Measurements from ENCODE around the gene TAX1BP1.
"Not testable (repeated sequence)": the region's sequence is repeated elsewhere in the genome, so short reads cannot be mapped to it uniquely, and the experiment has no call there.

TAX1BP1 gene

DNA sequence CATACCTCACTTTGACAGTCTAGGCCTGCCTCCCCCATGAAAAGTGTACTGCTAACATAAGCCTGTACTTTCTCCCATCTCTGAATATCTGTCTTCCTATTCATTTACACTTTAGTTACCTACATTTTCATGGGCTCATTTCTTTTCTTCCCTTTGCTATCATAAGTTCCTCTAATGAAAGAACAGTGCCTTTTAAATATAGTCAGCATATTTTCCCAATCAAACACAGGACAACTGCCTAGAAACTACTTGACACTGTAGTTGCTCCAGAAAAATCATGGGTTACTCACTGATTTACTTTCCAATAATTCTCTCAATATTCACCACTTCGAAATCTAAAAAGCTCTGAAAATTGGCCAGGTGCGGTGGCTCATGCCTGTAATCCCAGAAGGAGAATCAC, 2.8 kb upstream of the TAX1BP1 start:
- no peak for FAIRE-seq
- DNase-seq (ENCODE audit: extremely low spot score, insufficient read length, low read depth) = no peak

- DNase-seq (ENCODE audit: extremely low spot score, insufficient read length, low read depth) = no peak
- FAIRE-seq = no peak
Observed at GRCh38 chr7:27737616-27738015, 2.3 kb upstream of the TAX1BP1 start.

DNA sequence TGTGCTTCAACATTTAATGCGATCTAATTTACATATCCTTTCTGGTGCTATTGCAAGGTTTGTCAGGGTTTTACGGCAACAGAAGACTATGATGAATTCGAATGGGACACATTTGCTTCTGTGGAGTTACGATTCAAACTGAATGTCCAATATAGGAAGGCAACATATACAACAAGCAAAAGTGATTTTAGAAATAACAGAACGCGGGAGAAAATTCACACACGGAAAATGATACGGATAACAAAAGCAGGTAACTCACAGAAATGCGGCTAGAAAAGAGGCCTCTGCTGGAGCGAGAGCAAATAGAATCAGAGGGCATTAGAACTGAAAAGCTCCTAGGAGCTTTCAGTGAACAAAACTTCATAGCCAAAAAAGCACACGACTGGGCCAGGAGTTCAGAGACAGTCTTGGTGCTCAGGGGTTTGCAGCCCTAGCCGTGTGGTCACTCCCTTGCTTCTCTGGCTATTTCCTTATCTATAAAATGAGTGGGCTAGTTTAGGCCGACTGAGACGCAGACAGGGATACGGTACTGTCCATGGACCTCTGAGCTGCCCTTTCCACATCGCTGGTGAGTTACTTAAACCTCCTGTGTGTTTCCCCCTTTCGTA, 557 bp upstream of the TAX1BP1 start:
- DNase-seq (ENCODE audit: extremely low spot score, insufficient read length, low read depth) = no peak
- peak; percentile 26 for FAIRE-seq

GRCh38 chr7:27740449-27741086, 606 bp downstream of the TAX1BP1 start:
- peak; percentile 91 for FAIRE-seq

GRCh38 chr7:27742091-27742710, 2.2 kb downstream of the TAX1BP1 start:
- not testable (repeated sequence) for DNase-seq (ENCODE audit: extremely low spot score, insufficient read length, low read depth); FAIRE-seq

More at GRCh38 chr7:27740449-27741086, 606 bp downstream of the TAX1BP1 start:
- peak; percentile 54 for DNase-seq (ENCODE audit: extremely low spot score, insufficient read length, low read depth)

DNA sequence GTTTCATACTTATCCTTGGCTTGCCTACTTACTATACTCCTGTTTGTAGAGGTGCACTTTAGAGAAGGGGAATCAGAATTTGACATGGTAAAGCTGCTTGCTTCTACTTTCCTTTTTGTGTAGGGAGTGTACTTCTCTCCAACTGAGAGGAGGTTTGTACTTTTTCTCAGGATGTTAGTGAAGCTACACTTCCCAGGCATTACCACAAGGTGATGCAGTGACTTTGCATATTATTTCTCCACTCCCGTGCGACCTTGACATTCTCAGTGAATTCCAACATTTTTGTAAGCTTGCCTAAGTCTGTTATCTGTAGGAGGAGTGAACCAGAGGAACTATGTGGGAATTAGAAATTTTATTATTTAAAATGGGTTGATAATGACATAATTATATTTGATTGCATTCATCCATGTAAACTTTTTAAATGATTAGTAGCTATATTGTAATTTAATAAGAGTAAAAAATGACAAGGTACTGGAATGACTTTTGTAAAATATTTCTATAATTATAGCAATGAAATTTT, 5.2 kb downstream of the TAX1BP1 start:
- FAIRE-seq (peak; percentile 66), DNase-seq (ENCODE audit: extremely low spot score, insufficient read length, low read depth) (no peak)

DNA sequence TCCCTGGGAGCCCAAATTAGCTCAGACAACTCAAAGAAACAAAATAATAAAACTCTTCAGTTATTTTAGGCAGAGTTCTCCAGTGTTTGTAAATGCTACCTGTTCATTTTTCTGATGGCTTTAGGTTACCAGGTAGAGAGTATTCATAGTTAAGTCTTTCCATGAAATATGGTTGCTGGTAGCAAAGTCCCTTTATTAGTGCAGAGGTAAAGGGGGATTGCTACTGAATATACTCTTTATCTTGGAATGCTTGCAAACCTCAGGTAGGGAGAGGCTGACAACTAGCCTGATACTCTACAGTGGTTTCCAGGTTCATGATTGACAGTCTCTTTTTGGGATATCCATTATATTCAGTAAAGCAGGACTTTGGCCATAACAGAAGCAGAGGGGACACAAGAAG, 6.5 kb downstream of the TAX1BP1 start:
- DNase-seq (ENCODE audit: extremely low spot score, insufficient read length, low read depth) (no peak), FAIRE-seq (no peak)

DNA sequence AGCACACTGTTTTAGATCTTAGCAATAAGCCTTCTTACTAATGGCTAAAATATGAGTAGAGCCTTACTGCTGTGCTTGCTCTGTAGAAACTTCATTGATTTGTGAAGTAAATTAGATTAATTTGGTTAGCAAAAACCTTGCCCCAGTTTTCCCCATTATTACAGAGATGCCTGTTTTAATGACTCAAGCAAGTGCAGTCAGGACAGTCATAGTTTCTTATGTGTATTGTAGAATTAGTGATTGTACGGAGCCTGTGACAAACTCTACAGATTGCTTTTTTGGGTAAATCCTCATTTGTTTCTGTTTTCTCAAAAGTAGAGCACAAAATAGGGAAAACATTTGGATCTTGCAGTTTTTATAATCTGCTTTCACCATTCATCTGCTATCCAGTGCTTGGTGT, 7.0 kb downstream of the TAX1BP1 start:
- DNase-seq (ENCODE audit: extremely low spot score, insufficient read length, low read depth) (no peak), FAIRE-seq (no peak)

DNA sequence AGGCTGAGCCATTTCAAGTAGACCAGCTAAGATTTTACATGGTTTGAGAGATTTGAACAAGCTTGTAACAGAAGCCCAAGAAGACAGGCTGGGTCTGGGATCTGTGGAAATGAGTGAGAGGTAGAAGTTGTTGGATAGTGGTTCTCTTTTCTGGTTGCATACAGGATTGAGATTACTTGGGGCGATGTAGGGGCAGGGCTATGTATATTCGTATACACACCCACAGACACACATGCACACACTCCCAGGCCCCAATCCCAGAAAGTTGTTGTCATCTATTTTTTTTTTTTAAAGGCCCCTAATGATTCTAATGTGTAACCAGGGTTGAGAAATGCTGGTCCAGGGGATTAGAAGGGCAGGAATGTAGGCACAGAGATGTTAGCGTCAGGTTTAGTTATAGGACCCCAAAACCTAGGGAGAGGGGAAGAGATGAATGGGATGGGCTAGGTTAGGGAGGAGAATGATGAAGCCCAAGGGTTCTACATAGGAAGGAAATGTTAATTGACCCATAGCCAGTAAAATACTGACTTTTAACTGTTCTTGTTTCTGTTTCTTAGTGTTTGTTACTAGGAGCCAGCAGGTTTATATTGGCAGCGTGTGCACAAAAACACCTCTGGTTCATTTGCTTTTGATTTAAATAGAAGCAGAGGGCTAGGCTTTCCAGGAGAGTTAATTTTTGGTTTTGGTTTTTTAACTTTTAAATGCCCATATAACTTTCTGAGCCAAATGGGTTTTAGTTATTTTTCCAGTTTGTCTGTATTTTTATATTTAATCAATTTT, 7.8 kb downstream of the TAX1BP1 start:
- FAIRE-seq (no peak), DNase-seq (ENCODE audit: extremely low spot score, insufficient read length, low read depth) (no peak)

DNA sequence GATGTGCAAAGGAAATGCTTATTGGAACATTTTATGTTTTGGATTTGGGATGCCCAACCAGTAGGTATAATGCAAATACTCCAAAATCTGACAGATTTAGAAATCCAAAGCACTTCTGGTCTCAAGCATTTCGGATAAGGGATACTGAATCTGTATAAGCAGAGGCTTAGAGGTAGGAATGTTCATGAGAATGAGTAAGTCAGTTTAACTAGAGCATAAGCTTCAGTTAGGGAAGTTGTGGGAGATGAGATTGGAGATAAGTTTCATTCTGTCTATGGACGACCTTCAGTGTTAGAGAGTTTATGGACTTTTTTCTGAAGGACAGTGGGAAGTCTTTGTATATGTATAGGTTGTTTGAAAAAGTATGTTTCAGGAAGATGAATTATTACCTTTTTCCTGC, 10.4 kb downstream of the TAX1BP1 start:
- FAIRE-seq (no peak), DNase-seq (ENCODE audit: extremely low spot score, insufficient read length, low read depth) (no peak)

DNA sequence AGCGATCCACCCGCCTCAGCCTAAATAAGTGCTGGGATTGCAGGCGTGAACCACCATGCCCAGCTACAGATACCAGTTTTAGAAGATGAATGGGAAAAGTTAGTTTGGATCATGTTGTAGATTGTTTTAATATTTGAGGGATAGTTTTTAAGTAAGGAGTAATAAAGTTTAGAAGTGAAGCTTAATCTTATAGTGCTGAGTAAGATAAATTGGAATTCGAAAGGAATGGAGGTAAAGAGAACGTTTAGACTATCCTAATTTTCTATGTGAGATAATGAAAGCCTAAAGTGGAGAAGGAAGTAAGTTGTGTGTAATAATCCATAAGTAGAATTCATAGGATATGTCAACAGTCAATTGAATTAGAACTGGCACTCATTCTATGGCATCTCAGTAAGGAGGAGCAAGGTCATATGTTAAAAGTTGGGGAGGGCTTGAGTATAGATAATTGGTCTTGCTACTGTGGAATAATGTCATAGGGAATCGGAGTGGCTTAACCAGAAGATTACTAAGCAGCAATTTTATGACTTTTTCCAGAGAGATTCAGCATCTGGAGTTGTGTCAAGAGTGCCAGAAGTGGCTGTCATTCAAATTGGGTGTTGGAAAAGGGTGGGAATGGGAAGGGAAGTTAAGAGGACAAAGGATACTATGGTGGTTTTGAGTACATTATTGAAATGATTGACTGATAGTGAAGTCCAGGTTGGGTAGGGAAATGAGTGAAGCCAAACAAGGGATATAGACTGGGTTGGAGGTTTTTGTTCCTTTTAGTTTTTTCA, 12.1 kb downstream of the TAX1BP1 start:
- DNase-seq (ENCODE audit: extremely low spot score, insufficient read length, low read depth) = no peak

DNA sequence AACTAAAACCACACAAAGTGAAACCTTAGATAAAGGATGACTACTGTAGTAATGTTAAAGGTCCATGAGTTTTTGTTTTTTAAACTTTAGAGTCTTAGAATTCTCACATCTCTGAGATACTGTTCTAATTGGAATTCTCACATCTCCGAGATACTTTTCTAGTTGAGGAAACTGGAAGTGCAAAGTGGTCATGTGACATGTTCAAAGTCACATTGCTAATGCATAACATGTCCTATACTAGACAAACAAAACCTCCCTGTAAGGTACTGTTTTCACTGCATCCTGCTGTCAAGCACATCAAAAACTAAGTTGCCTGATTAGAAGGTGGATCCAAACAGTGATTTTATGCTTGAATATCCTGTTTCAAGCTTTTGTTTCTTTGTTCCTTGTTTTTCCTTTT, 13.9 kb downstream of the TAX1BP1 start:
- DNase-seq (ENCODE audit: extremely low spot score, insufficient read length, low read depth) = no peak
- no peak for FAIRE-seq

More for the DNA sequence above, 12.1 kb downstream of the TAX1BP1 start:
- FAIRE-seq = no peak

DNA sequence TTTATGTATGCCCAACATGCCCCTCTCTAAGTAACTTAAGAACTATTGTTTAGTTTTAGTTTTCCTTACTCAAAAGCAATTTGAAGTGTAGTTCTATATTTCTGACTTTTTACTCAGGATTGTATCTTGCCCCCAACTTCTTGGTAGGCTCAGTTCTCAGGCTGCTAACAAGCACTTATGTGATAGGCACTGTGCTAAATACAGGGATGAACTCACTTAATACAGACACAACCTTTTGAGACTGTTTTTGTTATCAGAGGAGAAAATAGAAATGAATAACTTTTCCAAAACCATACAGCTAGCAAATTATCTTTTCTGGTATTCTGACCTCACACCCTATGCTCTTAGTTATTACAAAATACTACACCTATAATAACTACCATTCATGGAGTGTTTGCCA, 16.3 kb downstream of the TAX1BP1 start:
- DNase-seq (ENCODE audit: extremely low spot score, insufficient read length, low read depth) (no peak), FAIRE-seq (no peak)

- no peak for DNase-seq (ENCODE audit: extremely low spot score, insufficient read length, low read depth)
- FAIRE-seq = no peak
Observed at GRCh38 chr7:27759491-27759890, 19.5 kb downstream of the TAX1BP1 start.

DNA sequence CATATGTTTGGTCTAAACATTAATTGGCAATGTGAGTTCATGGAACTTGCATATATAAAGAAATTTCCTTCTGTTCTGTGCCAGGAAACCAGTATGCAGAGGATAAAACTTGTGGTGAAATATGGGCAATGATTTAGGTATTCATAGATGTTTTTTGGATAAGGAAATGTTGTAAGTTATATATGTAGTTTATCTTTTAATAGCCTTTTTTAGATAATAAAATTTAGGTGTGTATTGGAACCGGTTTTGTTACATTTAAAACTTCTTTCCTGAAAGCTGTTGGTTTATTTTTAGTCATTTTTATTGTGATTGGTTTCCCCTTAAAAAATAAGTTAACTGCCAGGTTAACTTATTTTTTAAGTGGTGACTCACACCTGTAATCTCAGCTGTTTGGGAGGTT, 22.1 kb downstream of the TAX1BP1 start:
- no peak for FAIRE-seq
- DNase-seq (ENCODE audit: extremely low spot score, insufficient read length, low read depth) = no peak

- FAIRE-seq (no peak), DNase-seq (ENCODE audit: extremely low spot score, insufficient read length, low read depth) (no peak)
Observed at GRCh38 chr7:27763983-27764508, 24.1 kb downstream of the TAX1BP1 start.

GRCh38 chr7:27765841-27766240, 25.9 kb downstream of the TAX1BP1 start:
- FAIRE-seq = no peak
- no peak for DNase-seq (ENCODE audit: extremely low spot score, insufficient read length, low read depth)

- DNase-seq (ENCODE audit: extremely low spot score, insufficient read length, low read depth) (no peak), FAIRE-seq (no peak)
Observed at GRCh38 chr7:27767374-27767773, 27.4 kb downstream of the TAX1BP1 start.

GRCh38 chr7:27771111-27771510, 31.1 kb downstream of the TAX1BP1 start:
- DNase-seq (ENCODE audit: extremely low spot score, insufficient read length, low read depth) (no peak), FAIRE-seq (no peak)

Measured in GM18507 (cell line).